NT2/D1 (cell line): ENCODE measurements around the gene SCG5.

ENCODE experiments used
- SUZ12 ChIP-seq: IDR thresholded peaks from 2 replicates; pipeline ENCODE4 v1.6.1; 2011; ENCODE audit not compliant: insufficient read length, insufficient read depth; ENCODE audit errors: extremely low read depth
- YY1 ChIP-seq: IDR thresholded peaks from 2 replicates; pipeline ENCODE4 v1.6.1; 2011; ENCODE audit not compliant: insufficient read length, insufficient read depth
- ZNF274 ChIP-seq: IDR thresholded peaks from 2 replicates; pipeline ENCODE4 v1.6.1; 2011; ENCODE audit warnings: mild to moderate bottlenecking, low read depth, low read length

DNA sequence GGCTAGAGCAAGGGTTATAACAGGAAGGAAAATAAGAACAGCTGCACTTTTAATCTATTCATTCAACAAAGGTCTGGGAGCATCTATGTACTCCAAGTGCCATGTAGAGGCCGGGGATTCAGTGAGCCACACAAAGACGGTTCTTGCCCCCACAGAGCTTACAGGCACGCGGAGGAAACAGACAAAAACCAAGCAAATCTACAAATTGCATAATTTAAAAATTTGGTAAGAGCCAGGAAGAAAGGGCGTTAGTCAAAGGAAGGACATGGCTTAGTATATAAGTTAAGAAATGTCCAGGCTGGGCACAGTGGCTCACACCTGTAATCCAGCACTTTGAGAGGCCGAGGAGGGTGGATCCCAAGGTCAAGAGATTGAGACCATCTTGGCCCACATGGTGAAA lies 65.9 kb downstream of the SCG5 start:
- no peak for TF ChIP-seq YY1
- no peak for TF ChIP-seq ZNF274
- TF ChIP-seq SUZ12: no peak
